ENCODE measurements around the gene VTI1A. TPM values are rescaled to one million over a fixed set of nuclear protein-coding genes. Genes with fewer than 3 reads are reported as not detected.
"Not testable (repeated sequence)": the region's sequence is repeated elsewhere in the genome, so short reads cannot be mapped to it uniquely, and the experiment has no call there.

Gene VTI1A
- total RNA-seq, 1 donor from 2014 or later: 26.3 TPM

GRCh38 chr10:112533916-112534315, 86.9 kb downstream of the VTI1A start:
- Mint-ChIP-seq H3K4me3 (ENCODE audit: unreplicated experiment) (no peak overlapping the region), H3K27ac (ENCODE audit: unreplicated experiment) (no peak overlapping the region), H3K27me3 (ENCODE audit: unreplicated experiment) (no peaks in the 10 kb centered on the region), H3K9me3 (ENCODE audit: unreplicated experiment) (no peaks in the 10 kb centered on the region), H3K4me1 (ENCODE audit: unreplicated experiment) (no peaks in the 10 kb centered on the region), H3K36me3 (ENCODE audit: unreplicated experiment) (peaks cover 14% of the 10 kb centered on the region)
- DNase-seq (ENCODE audit: extremely low spot score, unreplicated experiment): no peak
- no peak for TF ChIP-seq CTCF (IDR thresholded peaks at IDR 0.05)

GRCh38 chr10:112535531-112535951, 88.5 kb downstream of the VTI1A start:
- no peak for DNase-seq (ENCODE audit: extremely low spot score, unreplicated experiment)
- Mint-ChIP-seq H3K27ac (ENCODE audit: unreplicated experiment) (no peak overlapping the region), H3K27me3 (ENCODE audit: unreplicated experiment) (no peaks in the 10 kb centered on the region), H3K4me1 (ENCODE audit: unreplicated experiment) (no peaks in the 10 kb centered on the region), H3K36me3 (ENCODE audit: unreplicated experiment) (peaks cover 17% of the 10 kb centered on the region), H3K9me3 (ENCODE audit: unreplicated experiment) (no peaks in the 10 kb centered on the region), H3K4me3 (ENCODE audit: unreplicated experiment) (no peak overlapping the region)
- no peak for TF ChIP-seq CTCF (IDR thresholded peaks at IDR 0.05)

GRCh38 chr10:112536663-112537062, 89.6 kb downstream of the VTI1A start:
- H3K36me3 Mint-ChIP-seq (ENCODE audit: unreplicated experiment): peaks cover 20% of the 10 kb centered on the region
- H3K4me1 Mint-ChIP-seq (ENCODE audit: unreplicated experiment): no peaks in the 10 kb centered on the region

GRCh38 chr10:112538168-112538567, 91.2 kb downstream of the VTI1A start:
- H3K27me3 Mint-ChIP-seq (ENCODE audit: unreplicated experiment): no peaks in the 10 kb centered on the region
- no peaks in the 10 kb centered on the region for H3K9me3 Mint-ChIP-seq (ENCODE audit: unreplicated experiment)
- H3K36me3 Mint-ChIP-seq (ENCODE audit: unreplicated experiment): peaks cover 22% of the 10 kb centered on the region
- DNase-seq (ENCODE audit: extremely low spot score, unreplicated experiment): no peak
- no peak overlapping the region for H3K4me3 Mint-ChIP-seq (ENCODE audit: unreplicated experiment)
- TF ChIP-seq CTCF (IDR thresholded peaks at IDR 0.05): no peak
- no peak overlapping the region for H3K27ac Mint-ChIP-seq (ENCODE audit: unreplicated experiment)
- H3K4me1 Mint-ChIP-seq (ENCODE audit: unreplicated experiment): no peaks in the 10 kb centered on the region

More at GRCh38 chr10:112536663-112537062, 89.6 kb downstream of the VTI1A start:
- no peaks in the 10 kb centered on the region for H3K9me3 Mint-ChIP-seq (ENCODE audit: unreplicated experiment)
- DNase-seq (ENCODE audit: extremely low spot score, unreplicated experiment): no peak
- no peak overlapping the region for H3K27ac Mint-ChIP-seq (ENCODE audit: unreplicated experiment)
- TF ChIP-seq CTCF (IDR thresholded peaks at IDR 0.05): no peak
- no peak overlapping the region for H3K4me3 Mint-ChIP-seq (ENCODE audit: unreplicated experiment)
- no peaks in the 10 kb centered on the region for H3K27me3 Mint-ChIP-seq (ENCODE audit: unreplicated experiment)

- DNase-seq (ENCODE audit: extremely low spot score, unreplicated experiment): no peak
- Mint-ChIP-seq H3K4me1 (ENCODE audit: unreplicated experiment) (no peaks in the 10 kb centered on the region), H3K9me3 (ENCODE audit: unreplicated experiment) (no peaks in the 10 kb centered on the region), H3K4me3 (ENCODE audit: unreplicated experiment) (no peak overlapping the region), H3K27me3 (ENCODE audit: unreplicated experiment) (no peaks in the 10 kb centered on the region), H3K36me3 (ENCODE audit: unreplicated experiment) (peaks cover 24% of the 10 kb centered on the region), H3K27ac (ENCODE audit: unreplicated experiment) (no peak overlapping the region)
- no peak for TF ChIP-seq CTCF (IDR thresholded peaks at IDR 0.05)
Measured at GRCh38 chr10:112539340-112539739, 92.3 kb downstream of the VTI1A start.

- H3K9me3 Mint-ChIP-seq (ENCODE audit: unreplicated experiment); H3K27ac Mint-ChIP-seq (ENCODE audit: unreplicated experiment); H3K27me3 Mint-ChIP-seq (ENCODE audit: unreplicated experiment); H3K4me3 Mint-ChIP-seq (ENCODE audit: unreplicated experiment); DNase-seq (ENCODE audit: extremely low spot score, unreplicated experiment); H3K4me1 Mint-ChIP-seq (ENCODE audit: unreplicated experiment): not testable (repeated sequence)
- H3K36me3 Mint-ChIP-seq (ENCODE audit: unreplicated experiment): peaks cover 23% of the 10 kb centered on the region
Measured at GRCh38 chr10:112542823-112543222, 95.8 kb downstream of the VTI1A start.

All from osteocyte (in vitro differentiated cells).